Lower lobe of right lung (tissue), 2 donors: ENCODE measurements around the gene MBNL1. TPM values are rescaled to one million over a fixed set of nuclear protein-coding genes. Genes with fewer than 3 reads are reported as not detected.

Experiments
- ATAC-seq, 2 donors: fragments of 200-7000 bp; cut with Tn5 transposase; one replicate each; pipeline ENCODE4 v1.9.1; 2020 to 2022; ENCODE audit warnings: mild to moderate bottlenecking in 2 of 2, moderate library complexity in 2 of 2
- DNase-seq: peaks from one replicate; pipeline ENCODE4 v3.0.0-alpha.2; 2020
- H3K27ac ChIP-seq: fragments of 200-600 bp; one replicate; pipeline ENCODE4 v1.8.0; 2022
- H3K27me3 ChIP-seq: fragments of 200-600 bp; one replicate; pipeline ENCODE4 v1.8.0; 2022; ENCODE audit warnings: low read depth
- H3K36me3 ChIP-seq: fragments of 200-600 bp; one replicate; pipeline ENCODE4 v1.8.0; 2022; ENCODE audit warnings: mild to moderate bottlenecking
- H3K4me1 ChIP-seq: fragments of 200-600 bp; one replicate; pipeline ENCODE4 v1.8.0; 2022
- H3K4me3 ChIP-seq: fragments of 200-600 bp; one replicate; pipeline ENCODE4 v1.8.0; 2022; ENCODE audit warnings: mild to moderate bottlenecking
- H3K9me3 ChIP-seq: fragments of 200-600 bp; one replicate; pipeline ENCODE4 v1.8.0; 2022
- intact Hi-C: fragments of 100-400 bp; cut with DNase I; formaldehyde crosslinking; loops from one replicate; pipeline ENCODE4 v1.11.0; 2022
- total RNA-seq: library from RNA; stranded (reverse); fragmentation: NEBNext Ultra II Directional; extraction: Animal tissue kit (Norgen Biotek cat#: 25700); gene quantifications from one replicate; pipeline ENCODE4 v1.2.1, GENCODE V29; 2021
- TF ChIP-seq, protein P1 (sequence below): fragments of 200-600 bp; IDR thresholded peaks from one replicate; pipeline ENCODE4 v1.8.0; 2022; ENCODE audit warnings: antibody characterized with exemption, mild to moderate bottlenecking
- donor health status: DM: no; HTN: yes; CAD: no; lungs with severe emphysema.

MBNL1 gene
- total RNA-seq, 1 donor from 2014 or later: 235 TPM

DNA sequence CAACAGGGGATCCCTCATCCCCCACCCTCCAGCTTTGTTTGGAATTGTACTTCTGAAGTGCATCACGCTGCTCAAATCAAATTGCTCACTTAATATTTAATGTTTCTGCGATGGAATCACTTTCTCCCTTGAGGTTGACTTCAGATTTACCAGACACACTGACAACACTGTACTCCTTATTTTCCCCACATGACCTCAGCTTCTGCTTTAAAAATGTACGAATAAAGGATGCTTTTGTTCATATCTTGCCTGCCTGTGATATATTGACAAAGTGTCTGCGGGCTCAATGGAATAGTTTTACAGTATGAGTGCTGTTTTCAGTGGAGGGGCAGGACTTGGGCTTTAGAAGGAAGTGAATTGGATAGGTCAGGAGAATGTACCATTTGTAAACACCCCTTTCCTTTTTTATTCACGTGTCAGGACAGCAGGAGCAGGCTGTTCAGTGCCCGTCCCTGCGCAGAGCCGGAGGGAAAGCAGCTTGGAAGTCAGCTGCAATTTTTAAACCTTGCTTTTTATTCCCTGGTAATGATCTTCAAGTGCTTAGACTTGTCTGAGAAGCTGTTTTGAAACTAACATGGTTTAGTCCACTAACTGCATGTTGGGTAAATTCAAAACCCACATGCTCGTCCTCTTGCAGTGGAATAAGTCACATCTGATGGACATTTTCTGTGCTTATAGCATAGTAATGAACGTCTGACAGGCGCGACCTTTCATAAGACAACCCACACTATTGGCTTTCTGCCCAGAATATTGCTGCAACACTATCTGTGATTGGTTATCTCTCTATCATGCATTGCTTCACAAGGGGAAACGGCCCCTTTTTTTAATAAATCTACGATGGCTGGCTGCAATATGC lies 29.9 kb downstream of the MBNL1 start:
- H3K27ac ChIP-seq: peak overlapping the region; percentile 76
- H3K4me3 ChIP-seq: peak overlapping the region; percentile 45
- H3K36me3 ChIP-seq: peaks cover 18% of the 10 kb centered on the region
- no peak for DNase-seq
- H3K27me3 ChIP-seq: no peaks in the 10 kb centered on the region
- H3K9me3 ChIP-seq: no peaks in the 10 kb centered on the region
- H3K4me1 ChIP-seq: peaks cover 83% of the 10 kb centered on the region
- TF ChIP-seq, protein P1, sequence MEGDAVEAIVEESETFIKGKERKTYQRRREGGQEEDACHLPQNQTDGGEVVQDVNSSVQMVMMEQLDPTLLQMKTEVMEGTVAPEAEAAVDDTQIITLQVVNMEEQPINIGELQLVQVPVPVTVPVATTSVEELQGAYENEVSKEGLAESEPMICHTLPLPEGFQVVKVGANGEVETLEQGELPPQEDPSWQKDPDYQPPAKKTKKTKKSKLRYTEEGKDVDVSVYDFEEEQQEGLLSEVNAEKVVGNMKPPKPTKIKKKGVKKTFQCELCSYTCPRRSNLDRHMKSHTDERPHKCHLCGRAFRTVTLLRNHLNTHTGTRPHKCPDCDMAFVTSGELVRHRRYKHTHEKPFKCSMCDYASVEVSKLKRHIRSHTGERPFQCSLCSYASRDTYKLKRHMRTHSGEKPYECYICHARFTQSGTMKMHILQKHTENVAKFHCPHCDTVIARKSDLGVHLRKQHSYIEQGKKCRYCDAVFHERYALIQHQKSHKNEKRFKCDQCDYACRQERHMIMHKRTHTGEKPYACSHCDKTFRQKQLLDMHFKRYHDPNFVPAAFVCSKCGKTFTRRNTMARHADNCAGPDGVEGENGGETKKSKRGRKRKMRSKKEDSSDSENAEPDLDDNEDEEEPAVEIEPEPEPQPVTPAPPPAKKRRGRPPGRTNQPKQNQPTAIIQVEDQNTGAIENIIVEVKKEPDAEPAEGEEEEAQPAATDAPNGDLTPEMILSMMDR: no peak
- ATAC-seq: peak; percentile 67 to 87
- intact Hi-C loops: no loop called here

DNA sequence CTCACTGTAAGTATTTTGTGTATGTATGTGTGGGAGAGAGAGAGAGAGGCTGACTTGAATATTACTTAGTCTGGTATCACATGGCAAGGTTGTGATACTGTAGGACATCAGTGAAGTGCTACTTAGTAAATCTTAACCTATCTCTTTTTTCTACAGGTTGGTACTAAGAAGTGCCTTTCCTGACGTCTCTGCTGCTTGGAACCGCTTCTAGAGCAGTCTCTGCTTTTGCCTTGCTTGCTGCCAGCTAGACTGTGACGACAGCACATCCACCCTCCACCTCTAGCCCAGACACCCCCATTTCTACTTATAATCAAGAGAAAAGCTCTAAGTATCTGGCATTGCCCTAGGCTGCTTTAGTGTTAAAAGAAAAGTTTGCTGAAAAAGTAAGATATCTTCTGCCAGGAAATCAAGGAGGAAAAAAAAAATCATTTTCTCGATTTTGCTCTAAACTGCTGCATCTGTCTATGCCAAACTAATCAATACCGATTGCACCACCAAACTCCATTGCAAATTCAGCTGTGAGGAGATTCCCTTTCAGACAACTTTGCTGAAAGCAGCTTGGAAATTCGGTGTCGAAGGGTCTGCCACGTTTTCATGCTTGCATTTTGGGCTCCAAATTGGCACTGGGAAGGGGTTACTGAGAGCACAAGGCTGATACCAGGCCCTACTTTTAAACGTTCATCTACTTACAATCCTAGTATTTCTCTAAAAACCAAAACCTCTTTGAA lies 30.7 kb downstream of the MBNL1 start:
- Histone ChIP-seq H3K4me3 (peak overlapping the region; percentile 45), H3K9me3 (no peaks in the 10 kb centered on the region), H3K36me3 (peaks cover 18% of the 10 kb centered on the region), H3K4me1 (peaks cover 88% of the 10 kb centered on the region), H3K27me3 (no peaks in the 10 kb centered on the region), H3K27ac (peak overlapping the region; percentile 76)
- ATAC-seq (peak; percentile 61 to 78), DNase-seq (no peak)
- TF ChIP-seq, protein P1: no peak
- intact Hi-C loops: no loop called here

DNA sequence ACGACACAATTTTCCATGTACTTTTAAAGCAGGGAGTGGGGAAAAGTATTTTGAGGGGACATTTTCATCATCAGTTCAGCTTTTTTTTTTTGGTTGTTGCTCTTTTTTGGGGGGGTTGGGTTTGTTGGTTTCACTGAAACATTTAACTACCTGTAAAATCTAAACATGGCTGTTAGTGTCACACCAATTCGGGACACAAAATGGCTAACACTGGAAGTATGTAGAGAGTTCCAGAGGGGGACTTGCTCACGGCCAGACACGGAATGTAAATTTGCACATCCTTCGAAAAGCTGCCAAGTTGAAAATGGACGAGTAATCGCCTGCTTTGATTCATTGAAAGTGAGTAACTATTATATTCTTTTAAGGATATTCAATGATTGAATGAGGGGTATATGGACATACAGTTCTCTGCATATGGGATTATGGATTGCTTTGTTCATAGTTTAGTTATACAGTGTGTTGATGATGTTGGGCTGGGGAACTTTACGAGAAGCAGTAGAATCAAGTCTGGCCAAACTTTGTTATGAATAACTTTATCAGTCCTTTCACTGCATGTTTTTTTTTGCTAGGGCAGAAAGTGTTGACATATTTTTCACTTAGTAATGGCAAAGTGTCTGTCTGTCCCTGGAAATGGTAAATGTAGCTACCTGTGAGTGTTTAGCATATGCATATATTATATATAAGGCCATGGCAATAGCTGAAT lies 31.5 kb downstream of the MBNL1 start:
- TF ChIP-seq, protein P1: no peak
- Histone ChIP-seq H3K36me3 (peaks cover 18% of the 10 kb centered on the region), H3K4me3 (peak overlapping the region; percentile 45), H3K27me3 (no peaks in the 10 kb centered on the region), H3K4me1 (peaks cover 95% of the 10 kb centered on the region), H3K9me3 (no peaks in the 10 kb centered on the region), H3K27ac (peak overlapping the region; percentile 76)
- no peak for DNase-seq
- ATAC-seq: no peak
- intact Hi-C loops: no loop called here

DNA sequence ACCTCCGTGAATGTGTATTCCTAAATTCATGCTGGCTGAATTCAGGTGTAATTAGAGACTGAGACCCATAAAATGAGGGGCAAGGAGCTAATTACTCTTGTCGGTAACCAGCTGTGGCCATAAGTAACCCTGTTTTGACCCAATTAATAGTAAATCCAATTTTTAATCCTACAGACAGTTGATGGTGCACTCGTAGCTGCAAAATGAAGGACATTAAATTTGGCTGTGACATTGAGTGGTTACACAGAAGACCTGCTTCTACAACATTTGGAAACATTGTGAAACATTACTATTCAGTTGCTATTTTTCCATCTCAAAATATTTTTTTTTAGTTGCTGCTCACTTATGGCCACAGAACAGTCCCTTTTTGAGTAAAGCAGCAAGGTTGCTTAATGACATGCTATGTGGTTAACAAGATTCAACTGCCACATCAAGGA lies 33.0 kb downstream of the MBNL1 start:
- Histone ChIP-seq H3K4me3 (peak overlapping the region; percentile 0), H3K9me3 (no peaks in the 10 kb centered on the region), H3K4me1 (peaks cover 100% of the 10 kb centered on the region), H3K27ac (peak overlapping the region; percentile 46), H3K36me3 (peaks cover 18% of the 10 kb centered on the region), H3K27me3 (no peaks in the 10 kb centered on the region)
- ATAC-seq: no peak
- intact Hi-C loops: no loop called here
- TF ChIP-seq, protein P1: no peak
- DNase-seq: no peak

DNA sequence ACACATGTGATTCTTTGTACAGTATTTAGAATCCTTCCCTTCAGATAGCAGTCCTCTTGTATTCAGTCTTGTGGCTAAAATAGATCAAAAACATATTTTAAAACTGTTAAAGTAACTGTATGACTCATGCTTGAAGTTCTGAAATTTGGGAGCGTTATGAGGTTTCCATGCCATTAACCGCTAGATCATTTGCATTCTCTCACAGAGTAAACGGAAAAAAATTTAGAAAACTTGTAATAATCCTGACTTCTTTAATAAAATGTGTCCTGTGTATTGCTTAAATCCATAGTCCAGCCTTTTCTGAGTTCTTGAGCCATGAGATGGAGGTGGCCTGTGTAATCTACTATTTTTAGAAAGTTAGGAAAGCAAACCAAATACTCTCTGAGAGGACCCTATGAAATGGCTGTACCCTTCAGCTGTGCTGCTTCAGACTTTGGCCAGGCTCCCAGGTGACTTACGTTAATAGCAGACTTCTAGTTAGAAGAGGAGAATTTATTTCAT lies 33.8 kb downstream of the MBNL1 start:
- H3K27me3 ChIP-seq: no peaks in the 10 kb centered on the region
- DNase-seq (peak; percentile 70), ATAC-seq (peak; percentile 70 to 82)
- intact Hi-C loops: no loop called here
- no peaks in the 10 kb centered on the region for H3K9me3 ChIP-seq
- H3K36me3 ChIP-seq: peaks cover 18% of the 10 kb centered on the region
- H3K27ac ChIP-seq: peak overlapping the region; percentile 46
- peak overlapping the region; percentile 9 for H3K4me3 ChIP-seq
- peaks cover 100% of the 10 kb centered on the region for H3K4me1 ChIP-seq
- TF ChIP-seq, protein P1: no peak
